C1 segment of cervical spinal cord (tissue), 14 donors: ENCODE results near the gene AKR1B1.
A peak's percentile ranks its signal among the peaks of the same experiment; 100 is the strongest.

Experiments
- DNase-seq, 14 donors: peaks; one replicate each; lab custom pipeline; 2025; lab: John Stamatoyannopoulos, UW

The AKR1B1 gene

GRCh38 chr7:134444198-134444960 lies 14.5 kb downstream of the AKR1B1 start:
- peak in 10 of 14 donors; percentile 8 to 57 (median 36) for DNase-seq

- no peak for DNase-seq
These were observed 15.4 kb downstream of the AKR1B1 start for GRCh38 chr7:134443396-134444070.

- DNase-seq: no peak
These were observed 16.3 kb downstream of the AKR1B1 start for GRCh38 chr7:134442441-134443220.

- DNase-seq: no peak
These were observed 17.6 kb downstream of the AKR1B1 start for GRCh38 chr7:134441264-134441663.

GRCh38 chr7:134440476-134440875 lies 18.4 kb downstream of the AKR1B1 start:
- DNase-seq: no peak

GRCh38 chr7:134440067-134440466 lies 18.8 kb downstream of the AKR1B1 start:
- DNase-seq: no peak

GRCh38 chr7:134438946-134439345 lies 20.0 kb downstream of the AKR1B1 start:
- no peak for DNase-seq

- no peak for DNase-seq
These were observed 23.6 kb downstream of the AKR1B1 start for GRCh38 chr7:134435161-134435920.

- DNase-seq: peak in 1 of 14 donors; percentile 38
These were observed 24.2 kb downstream of the AKR1B1 start for GRCh38 chr7:134434701-134435100.

- no peak for DNase-seq
These were observed 25.5 kb downstream of the AKR1B1 start for GRCh38 chr7:134433430-134433829.

- DNase-seq: peak; percentile 21 to 86 (median 74)
These were observed 26.4 kb downstream of the AKR1B1 start for GRCh38 chr7:134432296-134433152.

- no peak for DNase-seq
These were observed 27.1 kb downstream of the AKR1B1 start for GRCh38 chr7:134431815-134432214.

GRCh38 chr7:134429481-134429880 lies 29.4 kb downstream of the AKR1B1 start:
- DNase-seq: no peak

- DNase-seq: no peak
These were observed 30.0 kb downstream of the AKR1B1 start for GRCh38 chr7:134428942-134429341.

- DNase-seq: no peak
These were observed 31.0 kb downstream of the AKR1B1 start for GRCh38 chr7:134427896-134428295.

- no peak for DNase-seq
These were observed 33.1 kb downstream of the AKR1B1 start for GRCh38 chr7:134425777-134426176.

- no peak for DNase-seq
These were observed 36.3 kb downstream of the AKR1B1 start for GRCh38 chr7:134422638-134423037.

GRCh38 chr7:134422008-134422407 lies 36.9 kb downstream of the AKR1B1 start:
- DNase-seq: no peak

GRCh38 chr7:134420424-134421125 lies 38.3 kb downstream of the AKR1B1 start:
- peak in 8 of 14 donors; percentile 8 to 36 (median 25) for DNase-seq

- no peak for DNase-seq
These were observed 39.0 kb downstream of the AKR1B1 start for GRCh38 chr7:134419875-134420274.
